Left ventricle myocardium superior (tissue), 1 donor: ENCODE results near the gene PNPLA2. TPM values are rescaled to one million over a fixed set of nuclear protein-coding genes. Genes with fewer than 3 reads are reported as not detected.

Experiments
- ATAC-seq: fragments of 200-7000 bp; cut with Tn5 transposase; one replicate; pipeline ENCODE4 v1.9.1; 2020; ENCODE audit warnings: mild to moderate bottlenecking, moderate library complexity
- DNase-seq: peaks from one replicate; pipeline ENCODE4 v3.0.0-alpha.2; 2020
- intact Hi-C: fragments of 100-400 bp; cut with micrococcal nuclease; formaldehyde crosslinking; loops from one replicate; pipeline ENCODE4 v1.11.0; 2022
- total RNA-seq: library from RNA; stranded (reverse); fragmentation: NEBNext Ultra II Directional; extraction: Animal tissue kit (Norgen Biotek cat#: 25700); gene quantifications from one replicate; pipeline ENCODE4 v1.2.1, GENCODE V29; 2021
- donor health status: DM: no; HTN: yes; CAD: no; lungs with severe emphysema.

PNPLA2 gene
- total RNA-seq, 1 donor from 2014 or later = 321 TPM

DNA sequence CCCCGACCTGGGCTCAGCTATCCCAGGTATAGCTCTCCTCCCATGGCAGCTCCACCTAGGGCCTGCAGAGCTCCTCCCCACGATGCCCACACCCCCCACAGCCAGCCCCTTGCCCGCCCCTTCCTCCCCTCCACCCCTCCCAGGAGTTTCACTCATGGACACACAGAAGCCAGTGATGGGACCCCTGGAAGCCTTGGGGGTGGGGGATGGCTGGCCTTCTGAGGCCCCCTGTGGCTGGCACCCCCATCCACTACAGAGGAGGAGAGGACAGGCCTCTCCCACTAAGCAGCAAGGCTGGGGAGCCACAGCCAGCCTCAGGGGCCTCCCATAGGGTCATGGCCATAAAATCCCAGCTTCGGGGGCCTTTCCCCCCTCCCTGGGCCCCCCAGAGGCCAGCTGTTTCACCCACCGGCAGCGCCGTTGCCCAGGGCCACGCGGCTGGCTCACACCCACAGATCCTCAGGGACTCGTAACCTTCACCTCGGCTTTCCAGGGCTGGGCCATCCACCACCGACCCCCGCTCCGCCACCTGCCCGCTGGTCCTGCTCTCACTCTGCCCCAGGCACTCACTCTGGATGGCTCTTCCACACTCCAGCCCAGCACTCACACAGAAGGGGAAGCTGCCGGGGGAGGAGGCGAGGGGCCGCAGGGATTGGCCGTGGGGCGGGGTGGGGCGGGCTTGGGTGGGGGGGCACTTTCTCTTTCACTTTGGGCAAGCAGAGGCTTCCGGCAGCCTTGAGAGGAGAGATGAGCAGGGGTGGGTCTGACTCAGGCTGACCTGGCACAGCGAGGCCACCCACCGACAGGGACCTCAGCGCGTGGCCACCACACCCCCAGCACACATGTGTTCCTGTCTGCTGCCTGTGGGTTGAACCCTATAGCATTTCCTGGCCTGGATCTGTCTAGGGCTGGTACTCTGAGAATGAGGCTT, 22.8 kb upstream of the PNPLA2 start:
- ATAC-seq = peak; percentile 57
- peak; percentile 81 for DNase-seq
- intact Hi-C loops = no loop called here

DNA sequence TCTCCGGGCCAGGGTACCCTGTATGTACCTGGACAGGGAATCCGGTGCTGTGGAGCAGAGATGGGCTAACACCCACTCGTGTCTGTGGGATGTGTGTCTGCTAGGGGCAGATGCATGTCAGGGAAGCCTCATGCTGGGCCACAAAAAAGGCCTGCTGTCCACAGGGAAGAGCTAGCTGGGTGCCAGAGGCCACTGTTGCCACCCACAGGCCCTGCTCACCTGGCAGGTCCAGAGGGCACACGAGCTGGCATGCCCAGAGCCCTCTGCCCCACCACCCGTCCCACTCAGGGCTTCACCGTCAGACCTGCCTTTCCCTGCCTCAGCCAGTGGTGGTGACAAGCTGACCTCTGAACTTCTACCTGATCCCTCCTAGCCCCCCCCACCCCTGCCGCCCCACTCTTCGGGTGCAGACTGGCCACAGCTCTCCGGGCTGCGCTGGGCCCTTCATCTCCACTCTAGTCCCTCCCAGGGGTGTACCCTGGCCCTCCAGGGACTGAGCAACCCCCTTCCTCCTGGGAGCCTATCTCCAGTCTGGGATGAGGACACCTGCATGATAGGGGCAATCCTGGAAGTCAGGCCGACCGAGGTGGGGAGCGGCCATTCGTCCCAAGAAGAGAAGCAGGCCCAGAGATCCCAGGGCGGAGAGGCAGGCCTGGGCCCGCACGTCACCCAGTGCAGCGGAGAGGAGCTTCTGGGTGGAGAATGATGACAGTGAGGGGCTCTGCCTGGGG, 22.0 kb upstream of the PNPLA2 start:
- intact Hi-C loops = no loop called here
- peak; percentile 34 for DNase-seq
- ATAC-seq = no peak

DNA sequence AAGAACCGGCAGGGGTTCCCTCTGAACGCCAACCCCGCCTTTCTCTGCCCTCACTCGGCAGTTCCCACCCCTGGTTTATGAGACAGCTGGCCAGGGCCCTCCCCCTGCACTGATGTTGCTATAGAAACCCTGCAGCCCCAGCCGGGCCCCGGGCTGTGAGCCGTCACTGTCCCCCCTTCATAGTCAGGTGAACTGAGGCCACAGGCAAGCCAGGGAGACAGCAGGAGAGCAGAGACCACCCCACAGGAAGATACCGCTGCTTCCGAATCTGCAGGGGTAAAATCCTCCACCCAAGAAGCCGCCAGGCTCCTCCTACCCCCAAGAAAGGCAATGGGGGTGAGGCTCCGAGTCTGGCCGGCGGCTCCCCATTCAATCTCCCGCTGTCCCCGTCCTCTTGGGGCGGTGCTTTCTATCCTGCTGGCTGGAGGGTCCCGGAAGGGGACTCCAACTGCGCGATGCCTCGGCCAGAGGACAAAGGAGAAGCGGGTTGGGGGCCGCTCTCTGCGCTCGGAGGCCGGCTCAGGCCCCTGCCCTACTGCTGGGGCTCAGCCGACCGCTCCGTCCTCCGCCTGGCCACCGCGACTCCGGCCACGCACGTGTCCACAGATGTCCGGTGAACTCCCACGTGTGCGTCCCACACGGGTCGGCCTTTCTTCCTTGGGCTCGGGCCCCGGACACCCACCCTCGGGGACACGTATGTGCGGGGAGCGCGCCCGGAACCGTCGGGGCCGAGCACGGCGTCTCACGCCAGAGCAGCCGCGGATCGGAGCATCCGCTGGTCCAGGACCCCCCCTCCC, 21.2 kb upstream of the PNPLA2 start:
- peak; percentile 57 for ATAC-seq
- peak; percentile 78 for DNase-seq
- intact Hi-C loops = no loop called here

DNA sequence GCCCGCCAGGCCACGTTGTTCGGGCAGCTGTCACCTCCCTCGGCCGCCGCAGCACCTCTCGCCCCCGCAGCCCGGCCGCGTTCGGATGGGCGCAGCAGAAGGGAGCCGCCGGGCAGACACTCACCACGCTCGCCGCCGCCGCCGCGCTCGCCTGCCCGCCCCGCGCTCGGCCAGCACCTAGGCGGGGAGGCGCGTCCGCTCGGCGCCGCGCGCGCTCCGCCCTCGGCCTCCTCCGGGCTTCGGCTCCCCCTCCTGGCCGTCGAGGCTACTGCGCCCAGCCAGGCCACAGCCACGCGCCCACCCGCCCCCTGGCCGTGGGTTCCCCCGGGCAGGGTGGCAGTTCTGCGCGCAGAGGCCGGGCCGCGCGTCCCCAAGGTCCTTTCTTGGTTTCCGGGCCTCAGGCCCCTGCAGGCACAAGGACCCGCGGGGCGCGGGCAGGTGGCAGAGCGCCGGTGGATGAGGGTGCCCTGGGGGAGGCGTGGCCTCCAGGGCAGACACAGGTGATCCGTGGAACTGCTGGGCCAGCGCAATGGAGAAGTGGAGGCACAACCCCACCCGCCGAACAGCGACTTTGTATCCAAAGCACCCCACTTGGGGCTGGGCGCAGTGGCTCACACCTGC, 20.5 kb upstream of the PNPLA2 start, which contains the start of gene SLC25A22:
SLC25A22 (minus strand) TSS at position 189 of the 621 bp plus-strand sequence. CDS start 3,275 bp downstream, outside the sequence.
- ATAC-seq (peak; percentile 76), DNase-seq (peak; percentile 90)
- intact Hi-C loops = no loop called here

DNA sequence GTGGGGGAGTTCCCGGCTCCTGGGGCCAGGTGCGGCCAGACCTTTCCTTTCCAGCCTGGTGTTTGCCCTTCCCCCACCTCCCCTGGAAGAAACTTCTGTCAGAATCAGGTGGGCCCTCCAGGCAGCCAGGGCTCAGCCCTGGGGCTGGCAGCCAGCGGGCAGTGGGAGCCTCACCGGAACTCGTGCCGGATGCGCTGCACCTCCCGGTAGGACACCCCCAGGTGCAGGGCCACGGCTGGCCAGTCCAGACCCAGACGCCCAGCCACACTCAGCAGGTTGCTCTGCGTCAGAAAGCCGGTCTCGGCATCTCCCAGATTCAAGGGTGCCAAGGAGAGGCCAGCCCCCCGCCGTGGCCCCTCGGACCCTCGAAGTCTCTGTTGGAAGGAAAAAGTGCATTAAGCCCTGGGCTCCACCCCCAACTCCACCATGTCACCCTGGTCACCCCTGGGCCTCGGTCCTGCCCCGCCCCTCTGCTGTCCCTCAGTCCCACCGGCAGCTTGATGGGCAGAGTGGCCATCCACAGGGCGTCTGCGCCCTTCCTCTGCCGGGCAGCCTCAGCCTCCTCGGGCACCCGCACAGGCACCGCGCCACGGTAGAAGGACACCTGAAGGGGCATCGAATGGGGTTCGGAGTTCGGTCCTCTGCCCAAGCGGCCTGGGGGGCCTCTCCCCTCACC, 18.9 kb upstream of the PNPLA2 start:
- DNase-seq = peak; percentile 31
- intact Hi-C loops = no loop called here
- ATAC-seq = no peak

DNA sequence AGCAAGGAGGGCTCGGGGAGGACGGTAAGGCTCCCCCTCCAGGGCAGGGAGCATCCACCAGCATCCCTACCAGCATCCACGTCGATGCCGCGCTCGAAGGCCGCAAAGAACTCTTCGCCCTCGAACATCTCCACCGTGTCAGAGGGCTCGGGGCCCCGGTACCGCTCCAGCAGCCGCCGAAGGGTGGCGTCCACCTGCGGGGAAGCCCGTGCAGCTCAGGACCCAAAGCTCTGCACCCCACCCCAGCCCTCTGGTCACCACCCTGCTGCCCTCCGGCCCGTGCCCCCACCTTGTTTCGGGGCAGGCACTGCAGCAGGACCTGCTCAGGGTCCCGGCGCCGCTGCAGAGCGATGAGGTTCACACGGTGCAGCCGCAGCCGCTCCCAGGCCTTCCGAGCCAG, 18.2 kb upstream of the PNPLA2 start:
- intact Hi-C loops = no loop called here
- ATAC-seq = no peak
- peak; percentile 36 for DNase-seq

- DNase-seq (no peak), ATAC-seq (no peak)
- intact Hi-C loops = no loop called here
Observed at GRCh38 chr11:801097-801780, 17.5 kb upstream of the PNPLA2 start.

GRCh38 chr11:802018-802617, 16.6 kb upstream of the PNPLA2 start:
- ATAC-seq = no peak
- no peak for DNase-seq
- intact Hi-C loops = no loop called here

GRCh38 chr11:802693-803466, 15.8 kb upstream of the PNPLA2 start:
- intact Hi-C loops = no loop called here
- ATAC-seq (no peak), DNase-seq (no peak)

GRCh38 chr11:803467-803742, 15.3 kb upstream of the PNPLA2 start:
- ATAC-seq = no peak
- no peak for DNase-seq
- intact Hi-C loops = no loop called here

- DNase-seq (no peak), ATAC-seq (no peak)
- intact Hi-C loops = no loop called here
Observed at GRCh38 chr11:803770-804598, 14.7 kb upstream of the PNPLA2 start.

DNA sequence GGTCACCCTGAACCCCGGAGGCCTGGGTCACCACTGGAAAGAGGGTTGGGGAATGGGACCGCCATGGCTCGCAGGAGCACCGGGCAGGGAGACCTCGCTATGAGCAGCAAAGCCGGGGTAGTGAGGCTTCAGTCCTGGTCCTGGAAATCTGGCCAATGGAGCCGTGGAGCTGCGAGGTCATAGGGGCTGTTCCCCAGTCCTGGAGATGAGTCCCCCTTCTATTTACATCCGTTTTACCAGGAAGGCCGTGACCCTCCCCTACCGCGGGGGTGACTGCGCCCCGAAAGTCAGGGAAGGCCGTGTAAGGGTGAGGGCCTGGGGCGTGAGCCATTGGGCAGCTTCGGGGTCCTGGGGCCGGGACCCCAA, 14.1 kb upstream of the PNPLA2 start:
- DNase-seq = no peak
- intact Hi-C loops = no loop called here
- no peak for ATAC-seq

DNA sequence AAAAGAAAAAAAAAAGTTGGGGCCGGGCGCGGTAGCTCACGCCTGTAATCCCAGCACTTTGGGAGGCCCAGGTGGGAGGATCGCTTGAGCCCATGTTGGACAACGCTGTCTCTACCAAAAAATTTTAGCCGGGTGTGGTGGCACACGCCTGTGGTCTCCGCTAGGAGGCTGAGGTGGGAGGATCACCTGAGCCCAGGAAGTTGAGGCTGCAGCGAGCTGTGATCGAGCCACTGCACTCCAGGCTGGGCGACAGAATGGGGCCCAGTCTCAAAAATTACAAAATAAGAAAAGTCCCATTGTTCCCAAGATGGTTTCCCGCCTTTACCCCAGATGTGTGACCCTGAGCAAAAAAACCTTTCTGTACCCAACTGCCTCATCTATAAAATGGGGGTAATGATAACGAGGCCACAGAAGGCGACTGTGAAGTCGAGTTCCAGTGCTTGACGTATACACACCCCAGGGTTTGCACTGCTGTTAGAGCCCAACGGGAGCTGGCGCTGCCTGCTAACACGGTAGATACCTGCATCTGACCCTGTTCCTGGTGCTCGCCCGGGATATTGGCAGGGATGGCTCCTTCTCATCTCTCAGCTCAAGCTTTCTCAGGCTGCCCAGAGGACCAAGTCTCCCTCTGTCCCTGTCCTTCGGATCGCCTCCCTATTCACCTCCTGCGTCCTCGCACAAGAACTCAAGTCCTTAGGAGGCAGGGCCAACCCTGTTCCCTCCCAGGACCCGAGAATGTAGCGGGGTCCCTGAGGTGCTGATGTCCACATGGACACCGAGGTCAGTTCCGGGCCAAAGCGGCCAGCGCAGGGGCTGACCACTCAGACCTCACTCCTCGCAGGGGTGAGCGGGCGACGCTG, 10.1 kb upstream of the PNPLA2 start:
- no peak for DNase-seq
- no peak for ATAC-seq
- intact Hi-C loops = no loop called here

- intact Hi-C loops = no loop called here
- ATAC-seq (peak; percentile 90), DNase-seq (peak; percentile 99)
Observed at GRCh38 chr11:809287-810039, 9.3 kb upstream of the PNPLA2 start, which contains the start of gene RPLP2. Gene RPLP2 (plus strand): TSS chr11:809967. CDS start chr11:810235, 268 bp downstream.
